Measurements from ENCODE around the gene SLC9A2. TPM values are rescaled to one million over a fixed set of nuclear protein-coding genes. Genes with fewer than 3 reads are reported as not detected.

SLC9A2 gene
- total and polyA plus RNA-seq, 2 donors (not counting 1 experiment from before 2014, with no cell fraction given) = not detected

- H3K36me3 ChIP-seq (ENCODE audit: control insufficient read depth, insufficient read depth, low read length) = no peaks in the 10 kb centered on the region
- H2AFZ ChIP-seq (ENCODE audit: low read length) = no peak overlapping the region
- H3K79me2 ChIP-seq (ENCODE audit: control insufficient read depth, insufficient read depth, low read length) = no peaks in the 10 kb centered on the region
- no peaks in the 10 kb centered on the region for H3K4me1 ChIP-seq (ENCODE audit: control insufficient read depth, extremely low read depth, insufficient read depth, low read length)
- no peaks in the 10 kb centered on the region for H3K9me3 ChIP-seq (ENCODE audit: control insufficient read depth, insufficient read depth, low read depth, low read length)
- TF ChIP-seq CTCF (conservative IDR thresholded peaks at IDR 0.05 in 1 of 2, IDR thresholded peaks at IDR 0.05 in 1 of 2; ENCODE audit: low read depth in 1 of 2, low read length in 2 of 2) (no peak), EZH2 (IDR thresholded peaks at IDR 0.05; ENCODE audit: low read length, missing control alignments) (no peak)
- H3K27ac ChIP-seq (ENCODE audit: insufficient read depth, low read length) = no peak overlapping the region
- no peak overlapping the region for H3K4me2 ChIP-seq (ENCODE audit: extremely low read depth, insufficient read depth, low read length)
- no peaks in the 10 kb centered on the region for H4K20me1 ChIP-seq (ENCODE audit: control insufficient read depth, extremely low read depth, insufficient read depth, low read length)
- DNase-seq (ENCODE audit: low read depth in 2 of 2) = no peak
- no peak overlapping the region for H3K4me3 ChIP-seq (replicated peaks in 1 of 4; ENCODE audit: control extremely low read depth in 1 of 4, insufficient read depth in 1 of 4, low read depth in 3 of 4, low read length in 4 of 4)
- no peak overlapping the region for H3K9ac ChIP-seq (ENCODE audit: insufficient read depth, low read length)
- H3K27me3 ChIP-seq (ENCODE audit: control insufficient read depth, insufficient read depth, low read length) = no peaks in the 10 kb centered on the region
Observed at GRCh38 chr2:102755284-102755683, 135.9 kb downstream of the SLC9A2 start.

GRCh38 chr2:102758439-102758838 is 139.1 kb downstream of the SLC9A2 start:
- no peaks in the 10 kb centered on the region for H4K20me1 ChIP-seq (ENCODE audit: control insufficient read depth, extremely low read depth, insufficient read depth, low read length)
- no peak overlapping the region for H3K9ac ChIP-seq (ENCODE audit: insufficient read depth, low read length)
- no peaks in the 10 kb centered on the region for H3K79me2 ChIP-seq (ENCODE audit: control insufficient read depth, insufficient read depth, low read length)
- H3K4me3 ChIP-seq (replicated peaks in 1 of 4; ENCODE audit: control extremely low read depth in 1 of 4, insufficient read depth in 1 of 4, low read depth in 3 of 4, low read length in 4 of 4) = no peak overlapping the region
- no peak for DNase-seq (ENCODE audit: low read depth in 2 of 2)
- TF ChIP-seq CTCF (conservative IDR thresholded peaks at IDR 0.05 in 1 of 2, IDR thresholded peaks at IDR 0.05 in 1 of 2; ENCODE audit: low read depth in 1 of 2, low read length in 2 of 2) (no peak), EZH2 (IDR thresholded peaks at IDR 0.05; ENCODE audit: low read length, missing control alignments) (no peak)
- H3K27ac ChIP-seq (ENCODE audit: insufficient read depth, low read length) = no peak overlapping the region
- H3K4me1 ChIP-seq (ENCODE audit: control insufficient read depth, extremely low read depth, insufficient read depth, low read length) = no peaks in the 10 kb centered on the region
- H3K4me2 ChIP-seq (ENCODE audit: extremely low read depth, insufficient read depth, low read length) = no peak overlapping the region
- no peaks in the 10 kb centered on the region for H3K36me3 ChIP-seq (ENCODE audit: control insufficient read depth, insufficient read depth, low read length)
- H2AFZ ChIP-seq (ENCODE audit: low read length) = no peak overlapping the region
- H3K9me3 ChIP-seq (ENCODE audit: control insufficient read depth, insufficient read depth, low read depth, low read length) = no peaks in the 10 kb centered on the region
- no peaks in the 10 kb centered on the region for H3K27me3 ChIP-seq (ENCODE audit: control insufficient read depth, insufficient read depth, low read length)

Other genes with a start within 250 kb of the SLC9A2 start
- gene IL18RAP, start 196.4 kb upstream of the SLC9A2 start, total RNA-seq = under 0.01 TPM in 1 of 2 replicates, not detected in the other
- gene IL18RAP, start 196.4 kb upstream of the SLC9A2 start, polyA plus RNA-seq = not detected in 2 replicates
- gene SLC9A4, start 146.3 kb upstream of the SLC9A2 start, total RNA-seq = not detected in 2 replicates
- gene SLC9A4, start 146.3 kb upstream of the SLC9A2 start, polyA plus RNA-seq = not detected in 2 replicates
- 2.8 and 3.9 TPM in 2 replicates for gene TMEM182, start 142.5 kb downstream of the SLC9A2 start, total RNA-seq
- 1.4 and 2.9 TPM in 2 replicates for gene TMEM182, start 142.5 kb downstream of the SLC9A2 start, polyA plus RNA-seq